Measurements from ENCODE around the gene PPP1R37. TPM values are rescaled to one million over a fixed set of nuclear protein-coding genes. Genes with fewer than 3 reads are reported as not detected.

Gene PPP1R37
- total and polyA plus RNA-seq, 2 of the 13 experiments (the other 11 are each of a cell fraction or from before 2014, with no cell fraction given): 9.0 to 14.3 TPM

DNA sequence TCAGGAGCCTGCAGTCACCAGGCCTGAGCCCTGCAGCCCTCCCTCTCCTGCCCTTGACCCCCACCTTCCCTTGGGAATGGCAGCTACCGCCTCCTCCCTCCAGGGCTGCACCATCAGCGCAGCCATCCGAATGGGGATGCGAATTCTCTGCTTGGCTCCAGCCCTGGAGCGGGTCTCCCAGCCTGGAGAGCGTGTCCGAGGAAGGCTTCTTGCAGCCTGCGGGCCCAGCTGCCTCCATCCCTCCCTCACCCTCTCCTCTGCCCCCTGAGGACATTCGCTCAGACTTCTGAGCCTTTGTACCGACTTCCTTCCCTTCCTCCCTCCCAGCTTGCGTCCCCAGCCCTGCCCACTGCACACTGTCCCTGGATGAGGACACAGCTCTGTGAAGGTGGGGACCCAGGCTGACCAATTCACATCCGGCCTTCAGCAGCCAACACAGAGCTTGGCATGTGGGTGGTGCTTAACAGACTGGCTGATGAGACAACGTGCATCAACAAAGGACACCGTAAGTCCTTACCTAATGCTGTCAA, 73.8 kb downstream of the PPP1R37 start (continued):
- TF ChIP-seq ZFX (CRISPR knock-in tag; IDR thresholded peaks at IDR 0.05; ENCODE audit: low read depth) (peak; percentile 48; the same call in 1 of the 2 replicates), ZNF263 (CRISPR knock-in tag; IDR thresholded peaks at IDR 0.05) (0 out of 2 replicates have a peak, but pooled peaks have one; percentile 30), PHF8 (CRISPR knock-in tag; IDR thresholded peaks at IDR 0.05) (0 out of 2 replicates have a peak, but pooled peaks have one; percentile 10), MED1 (CRISPR knock-in tag; IDR thresholded peaks at IDR 0.05) (peak; percentile 47; the same call in 1 of the 2 replicates), GATAD2A (CRISPR knock-in tag; IDR thresholded peaks at IDR 0.05) (peak; percentile 44), ZFP1 (CRISPR knock-in tag; IDR thresholded peaks at IDR 0.05) (no peak), MYC (CRISPR knock-in tag; IDR thresholded peaks at IDR 0.05; ENCODE audit: borderline replicate concordance) (no peak), ZNF768 (CRISPR knock-in tag; IDR thresholded peaks at IDR 0.05) (peak; percentile 29; the same call in 1 of the 2 replicates), SOX5 (CRISPR knock-in tag; IDR thresholded peaks at IDR 0.05; ENCODE audit: borderline replicate concordance) (peak; percentile 59; the same call in 1 of the 2 replicates), FOXP1 (IDR thresholded peaks at IDR 0.05) (no peak), FOXP1 (CRISPR knock-in tag; IDR thresholded peaks at IDR 0.05) (0 out of 2 replicates have a peak, but pooled peaks have one; percentile 43)
- TF ChIP-seq, protein P1, sequence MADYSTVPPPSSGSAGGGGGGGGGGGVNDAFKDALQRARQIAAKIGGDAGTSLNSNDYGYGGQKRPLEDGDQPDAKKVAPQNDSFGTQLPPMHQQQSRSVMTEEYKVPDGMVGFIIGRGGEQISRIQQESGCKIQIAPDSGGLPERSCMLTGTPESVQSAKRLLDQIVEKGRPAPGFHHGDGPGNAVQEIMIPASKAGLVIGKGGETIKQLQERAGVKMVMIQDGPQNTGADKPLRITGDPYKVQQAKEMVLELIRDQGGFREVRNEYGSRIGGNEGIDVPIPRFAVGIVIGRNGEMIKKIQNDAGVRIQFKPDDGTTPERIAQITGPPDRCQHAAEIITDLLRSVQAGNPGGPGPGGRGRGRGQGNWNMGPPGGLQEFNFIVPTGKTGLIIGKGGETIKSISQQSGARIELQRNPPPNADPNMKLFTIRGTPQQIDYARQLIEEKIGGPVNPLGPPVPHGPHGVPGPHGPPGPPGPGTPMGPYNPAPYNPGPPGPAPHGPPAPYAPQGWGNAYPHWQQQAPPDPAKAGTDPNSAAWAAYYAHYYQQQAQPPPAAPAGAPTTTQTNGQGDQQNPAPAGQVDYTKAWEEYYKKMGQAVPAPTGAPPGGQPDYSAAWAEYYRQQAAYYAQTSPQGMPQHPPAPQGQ (CRISPR knock-in tag; IDR thresholded peaks at IDR 0.05; ENCODE audit: borderline replicate concordance): no peak
- TF ChIP-seq, protein P2, sequence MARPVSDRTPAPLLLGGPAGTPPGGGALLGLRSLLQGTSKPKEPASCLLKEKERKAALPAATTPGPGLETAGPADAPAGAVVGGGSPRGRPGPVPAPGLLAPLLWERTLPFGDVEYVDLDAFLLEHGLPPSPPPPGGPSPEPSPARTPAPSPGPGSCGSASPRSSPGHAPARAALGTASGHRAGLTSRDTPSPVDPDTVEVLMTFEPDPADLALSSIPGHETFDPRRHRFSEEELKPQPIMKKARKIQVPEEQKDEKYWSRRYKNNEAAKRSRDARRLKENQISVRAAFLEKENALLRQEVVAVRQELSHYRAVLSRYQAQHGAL (CRISPR knock-in tag; IDR thresholded peaks at IDR 0.05; ENCODE audit: not compliant biosample characterization): no peak
- TF ChIP-seq, protein P3, sequence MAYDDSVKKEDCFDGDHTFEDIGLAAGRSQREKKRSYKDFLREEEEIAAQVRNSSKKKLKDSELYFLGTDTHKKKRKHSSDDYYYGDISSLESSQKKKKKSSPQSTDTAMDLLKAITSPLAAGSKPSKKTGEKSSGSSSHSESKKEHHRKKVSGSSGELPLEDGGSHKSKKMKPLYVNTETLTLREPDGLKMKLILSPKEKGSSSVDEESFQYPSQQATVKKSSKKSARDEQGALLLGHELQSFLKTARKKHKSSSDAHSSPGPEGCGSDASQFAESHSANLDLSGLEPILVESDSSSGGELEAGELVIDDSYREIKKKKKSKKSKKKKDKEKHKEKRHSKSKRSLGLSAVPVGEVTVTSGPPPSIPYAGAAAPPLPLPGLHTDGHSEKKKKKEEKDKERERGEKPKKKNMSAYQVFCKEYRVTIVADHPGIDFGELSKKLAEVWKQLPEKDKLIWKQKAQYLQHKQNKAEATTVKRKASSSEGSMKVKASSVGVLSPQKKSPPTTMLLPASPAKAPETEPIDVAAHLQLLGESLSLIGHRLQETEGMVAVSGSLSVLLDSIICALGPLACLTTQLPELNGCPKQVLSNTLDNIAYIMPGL (CRISPR knock-in tag; IDR thresholded peaks at IDR 0.05; ENCODE audit: borderline replicate concordance in 1 of 2, low read depth in 1 of 2): 0 out of 4 replicates have a peak, but pooled peaks of 1 of the 2 experiments have one; percentile 12
- TF ChIP-seq, protein P4, sequence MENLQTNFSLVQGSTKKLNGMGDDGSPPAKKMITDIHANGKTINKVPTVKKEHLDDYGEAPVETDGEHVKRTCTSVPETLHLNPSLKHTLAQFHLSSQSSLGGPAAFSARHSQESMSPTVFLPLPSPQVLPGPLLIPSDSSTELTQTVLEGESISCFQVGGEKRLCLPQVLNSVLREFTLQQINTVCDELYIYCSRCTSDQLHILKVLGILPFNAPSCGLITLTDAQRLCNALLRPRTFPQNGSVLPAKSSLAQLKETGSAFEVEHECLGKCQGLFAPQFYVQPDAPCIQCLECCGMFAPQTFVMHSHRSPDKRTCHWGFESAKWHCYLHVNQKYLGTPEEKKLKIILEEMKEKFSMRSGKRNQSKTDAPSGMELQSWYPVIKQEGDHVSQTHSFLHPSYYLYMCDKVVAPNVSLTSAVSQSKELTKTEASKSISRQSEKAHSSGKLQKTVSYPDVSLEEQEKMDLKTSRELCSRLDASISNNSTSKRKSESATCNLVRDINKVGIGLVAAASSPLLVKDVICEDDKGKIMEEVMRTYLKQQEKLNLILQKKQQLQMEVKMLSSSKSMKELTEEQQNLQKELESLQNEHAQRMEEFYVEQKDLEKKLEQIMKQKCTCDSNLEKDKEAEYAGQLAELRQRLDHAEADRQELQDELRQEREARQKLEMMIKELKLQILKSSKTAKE (CRISPR knock-in tag; IDR thresholded peaks at IDR 0.05; ENCODE audit: borderline replicate concordance): 0 out of 2 replicates have a peak, but pooled peaks have one; percentile 32
- TF ChIP-seq, protein P5, sequence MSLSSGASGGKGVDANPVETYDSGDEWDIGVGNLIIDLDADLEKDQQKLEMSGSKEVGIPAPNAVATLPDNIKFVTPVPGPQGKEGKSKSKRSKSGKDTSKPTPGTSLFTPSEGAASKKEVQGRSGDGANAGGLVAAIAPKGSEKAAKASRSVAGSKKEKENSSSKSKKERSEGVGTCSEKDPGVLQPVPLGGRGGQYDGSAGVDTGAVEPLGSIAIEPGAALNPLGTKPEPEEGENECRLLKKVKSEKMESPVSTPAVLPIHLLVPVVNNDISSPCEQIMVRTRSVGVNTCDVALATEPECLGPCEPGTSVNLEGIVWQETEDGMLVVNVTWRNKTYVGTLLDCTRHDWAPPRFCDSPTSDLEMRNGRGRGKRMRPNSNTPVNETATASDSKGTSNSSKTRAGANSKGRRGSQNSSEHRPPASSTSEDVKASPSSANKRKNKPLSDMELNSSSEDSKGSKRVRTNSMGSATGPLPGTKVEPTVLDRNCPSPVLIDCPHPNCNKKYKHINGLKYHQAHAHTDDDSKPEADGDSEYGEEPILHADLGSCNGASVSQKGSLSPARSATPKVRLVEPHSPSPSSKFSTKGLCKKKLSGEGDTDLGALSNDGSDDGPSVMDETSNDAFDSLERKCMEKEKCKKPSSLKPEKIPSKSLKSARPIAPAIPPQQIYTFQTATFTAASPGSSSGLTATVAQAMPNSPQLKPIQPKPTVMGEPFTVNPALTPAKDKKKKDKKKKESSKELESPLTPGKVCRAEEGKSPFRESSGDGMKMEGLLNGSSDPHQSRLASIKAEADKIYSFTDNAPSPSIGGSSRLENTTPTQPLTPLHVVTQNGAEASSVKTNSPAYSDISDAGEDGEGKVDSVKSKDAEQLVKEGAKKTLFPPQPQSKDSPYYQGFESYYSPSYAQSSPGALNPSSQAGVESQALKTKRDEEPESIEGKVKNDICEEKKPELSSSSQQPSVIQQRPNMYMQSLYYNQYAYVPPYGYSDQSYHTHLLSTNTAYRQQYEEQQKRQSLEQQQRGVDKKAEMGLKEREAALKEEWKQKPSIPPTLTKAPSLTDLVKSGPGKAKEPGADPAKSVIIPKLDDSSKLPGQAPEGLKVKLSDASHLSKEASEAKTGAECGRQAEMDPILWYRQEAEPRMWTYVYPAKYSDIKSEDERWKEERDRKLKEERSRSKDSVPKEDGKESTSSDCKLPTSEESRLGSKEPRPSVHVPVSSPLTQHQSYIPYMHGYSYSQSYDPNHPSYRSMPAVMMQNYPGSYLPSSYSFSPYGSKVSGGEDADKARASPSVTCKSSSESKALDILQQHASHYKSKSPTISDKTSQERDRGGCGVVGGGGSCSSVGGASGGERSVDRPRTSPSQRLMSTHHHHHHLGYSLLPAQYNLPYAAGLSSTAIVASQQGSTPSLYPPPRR (CRISPR knock-in tag; IDR thresholded peaks at IDR 0.05; ENCODE audit: borderline replicate concordance): 0 out of 2 replicates have a peak, but pooled peaks have one; percentile 27

Data from HepG2 (cell line).